Measurements from ENCODE around the gene DAB2.

DNA sequence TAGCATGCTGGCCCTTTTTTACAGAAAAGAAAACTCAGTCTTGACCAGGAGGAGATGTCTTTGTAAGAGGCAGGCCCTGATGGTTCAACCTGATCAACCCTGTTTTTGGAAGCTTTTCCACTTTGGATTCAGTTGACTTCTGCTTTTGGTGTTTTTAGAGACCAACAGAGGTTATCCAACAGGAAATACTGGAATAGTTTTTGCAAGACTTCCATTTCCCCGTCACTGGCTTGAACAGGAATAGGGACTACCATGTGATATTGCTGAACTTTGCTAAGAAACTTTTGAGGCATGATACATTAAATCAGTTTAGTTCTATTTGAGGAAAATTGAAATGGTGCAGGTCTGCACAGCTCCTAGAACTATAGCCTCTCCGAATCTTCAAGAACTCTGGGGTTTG lies 17.1 kb upstream of the DAB2 start:
- TF ChIP-seq CTCF (IDR thresholded peaks at IDR 0.05; ENCODE audit: low read depth, low read length, poor library complexity, severe bottlenecking): no peak
- no peak for TF ChIP-seq EZH2phosphoT487 (IDR thresholded peaks at IDR 0.05; ENCODE audit: borderline replicate concordance, low read length)
